Activated naive CD8-positive, alpha-beta T cell treated with anti-CD3 and anti-CD28 coated beads for 36 hours (primary cell): ENCODE results near the gene DENND1A. TPM values are rescaled to one million over a fixed set of nuclear protein-coding genes. Genes with fewer than 3 reads are reported as not detected.
A peak's percentile ranks its signal among the peaks of the same experiment; 100 is the strongest.

Source experiments
- DNase-seq: peaks from one replicate; pipeline ENCODE4 v3.0.0; 2021
- H3K27ac Mint-ChIP-seq: one replicate; pipeline ENCODE4 v1.8.0; 2022; ENCODE audit warnings: mild to moderate bottlenecking, moderate library complexity, mixed read lengths
- H3K27me3 Mint-ChIP-seq: one replicate; pipeline ENCODE4 v1.8.0; 2022; ENCODE audit warnings: mild to moderate bottlenecking, mixed read lengths
- H3K36me3 Mint-ChIP-seq: one replicate; pipeline ENCODE4 v1.8.0; 2021; ENCODE audit warnings: mild to moderate bottlenecking, mixed read lengths
- H3K4me1 Mint-ChIP-seq: one replicate; pipeline ENCODE4 v1.8.0; 2021; ENCODE audit warnings: mixed read lengths
- H3K4me3 Mint-ChIP-seq: one replicate; pipeline ENCODE4 v1.8.0; 2022; ENCODE audit warnings: mild to moderate bottlenecking, moderate library complexity, mixed read lengths
- H3K9me3 Mint-ChIP-seq: one replicate; pipeline ENCODE4 v1.8.0; 2022; ENCODE audit warnings: mixed read lengths
- total RNA-seq, 2 experiments: library from RNA; stranded (reverse); gene quantifications; one replicate each; pipeline ENCODE4 v1.2.3, GENCODE V29; 2021

Gene DENND1A
- total RNA-seq, 2 experiments from 2014 or later = 21.3 to 22.1 TPM

DNA sequence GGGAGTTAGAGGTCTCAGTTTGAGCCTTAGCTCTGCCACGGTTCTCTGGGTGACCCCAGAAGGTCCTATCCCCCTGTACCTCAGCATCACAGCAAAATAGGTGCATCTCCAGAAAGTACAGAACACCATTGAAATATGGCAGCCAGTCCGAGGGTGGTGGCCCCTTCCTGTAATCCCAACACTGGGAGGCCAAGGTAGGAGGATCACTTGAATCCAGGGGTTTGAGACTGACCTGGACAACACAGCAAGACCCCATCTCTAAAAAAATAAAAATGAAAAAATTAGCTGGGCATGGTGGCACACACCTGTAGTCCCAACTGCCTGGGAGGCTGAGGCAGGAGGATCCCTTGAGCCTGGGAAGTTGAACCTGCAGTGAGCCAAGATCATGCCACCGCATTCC is 580.9 kb downstream of the DENND1A start:
- Mint-ChIP-seq H3K27ac (no peak overlapping the region), H3K4me1 (no peaks in the 10 kb centered on the region), H3K36me3 (no peaks in the 10 kb centered on the region), H3K27me3 (peaks cover 10% of the 10 kb centered on the region), H3K9me3 (no peaks in the 10 kb centered on the region), H3K4me3 (no peak overlapping the region)
- no peak for DNase-seq

GRCh38 chr9:123348317-123348992 is 581.5 kb downstream of the DENND1A start:
- H3K27ac Mint-ChIP-seq = no peak overlapping the region
- no peaks in the 10 kb centered on the region for H3K36me3 Mint-ChIP-seq
- H3K27me3 Mint-ChIP-seq = peaks cover 7% of the 10 kb centered on the region
- peaks cover 2% of the 10 kb centered on the region for H3K4me1 Mint-ChIP-seq
- DNase-seq = no peak
- H3K4me3 Mint-ChIP-seq = no peak overlapping the region
- no peaks in the 10 kb centered on the region for H3K9me3 Mint-ChIP-seq

GRCh38 chr9:123347289-123348060 is 582.5 kb downstream of the DENND1A start:
- no peak overlapping the region for H3K27ac Mint-ChIP-seq
- no peak for DNase-seq
- H3K27me3 Mint-ChIP-seq = peaks cover 3% of the 10 kb centered on the region
- H3K4me1 Mint-ChIP-seq = peaks cover 5% of the 10 kb centered on the region
- no peaks in the 10 kb centered on the region for H3K36me3 Mint-ChIP-seq
- H3K9me3 Mint-ChIP-seq = no peaks in the 10 kb centered on the region
- H3K4me3 Mint-ChIP-seq = no peak overlapping the region

DNA sequence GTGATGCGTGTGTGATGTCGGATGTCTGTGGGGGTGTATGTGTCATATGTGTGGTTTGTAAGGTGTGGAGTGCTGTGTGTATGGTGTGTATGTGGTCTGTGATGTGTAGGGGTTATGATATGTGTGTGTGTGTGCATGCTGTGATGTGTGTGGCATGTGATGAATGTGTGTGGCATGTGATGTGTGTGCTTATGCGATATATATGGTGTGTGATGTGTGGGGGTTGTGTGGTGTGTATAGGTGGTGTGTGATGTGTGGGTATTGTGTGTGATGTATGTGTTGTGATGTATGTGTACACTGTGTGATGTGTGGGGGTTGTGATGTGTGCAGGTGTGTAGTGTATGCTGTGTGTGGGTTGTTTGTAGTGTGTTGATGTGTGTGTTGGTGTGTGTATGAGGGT is 583.1 kb downstream of the DENND1A start:
- Mint-ChIP-seq H3K27me3 (peaks cover 3% of the 10 kb centered on the region), H3K4me3 (no peak overlapping the region), H3K4me1 (peaks cover 9% of the 10 kb centered on the region), H3K9me3 (no peaks in the 10 kb centered on the region), H3K36me3 (no peaks in the 10 kb centered on the region), H3K27ac (no peak overlapping the region)
- no peak for DNase-seq

DNA sequence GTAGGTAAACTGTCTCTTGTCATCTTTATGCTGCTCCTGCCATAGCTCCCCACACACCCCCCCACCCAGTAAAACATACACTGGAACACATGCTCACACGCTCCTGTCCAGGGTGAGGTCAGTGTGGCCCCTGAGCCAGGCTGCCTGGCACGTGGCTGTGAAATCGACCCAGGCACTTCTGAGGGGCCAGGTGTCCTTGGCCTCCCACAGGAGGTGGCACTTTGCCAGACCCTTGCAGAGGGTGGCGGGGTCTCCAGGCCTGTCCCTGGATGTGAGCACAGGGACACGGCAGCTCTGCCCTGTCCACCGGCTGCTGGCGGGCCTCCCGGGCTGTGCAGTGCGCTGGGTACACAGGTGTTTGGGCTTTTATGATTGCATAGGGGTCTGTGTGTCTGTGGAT is 583.9 kb downstream of the DENND1A start:
- no peak overlapping the region for H3K4me3 Mint-ChIP-seq
- H3K36me3 Mint-ChIP-seq = no peaks in the 10 kb centered on the region
- H3K4me1 Mint-ChIP-seq = peaks cover 16% of the 10 kb centered on the region
- H3K9me3 Mint-ChIP-seq = no peaks in the 10 kb centered on the region
- DNase-seq = no peak
- H3K27ac Mint-ChIP-seq = no peak overlapping the region
- H3K27me3 Mint-ChIP-seq = peaks cover 3% of the 10 kb centered on the region

- Mint-ChIP-seq H3K4me3 (no peak overlapping the region), H3K36me3 (no peaks in the 10 kb centered on the region), H3K9me3 (no peaks in the 10 kb centered on the region), H3K27ac (no peak overlapping the region), H3K4me1 (peaks cover 20% of the 10 kb centered on the region), H3K27me3 (peaks cover 1% of the 10 kb centered on the region)
- no peak for DNase-seq
Measured at GRCh38 chr9:123345567-123345955, 584.4 kb downstream of the DENND1A start.

DNA sequence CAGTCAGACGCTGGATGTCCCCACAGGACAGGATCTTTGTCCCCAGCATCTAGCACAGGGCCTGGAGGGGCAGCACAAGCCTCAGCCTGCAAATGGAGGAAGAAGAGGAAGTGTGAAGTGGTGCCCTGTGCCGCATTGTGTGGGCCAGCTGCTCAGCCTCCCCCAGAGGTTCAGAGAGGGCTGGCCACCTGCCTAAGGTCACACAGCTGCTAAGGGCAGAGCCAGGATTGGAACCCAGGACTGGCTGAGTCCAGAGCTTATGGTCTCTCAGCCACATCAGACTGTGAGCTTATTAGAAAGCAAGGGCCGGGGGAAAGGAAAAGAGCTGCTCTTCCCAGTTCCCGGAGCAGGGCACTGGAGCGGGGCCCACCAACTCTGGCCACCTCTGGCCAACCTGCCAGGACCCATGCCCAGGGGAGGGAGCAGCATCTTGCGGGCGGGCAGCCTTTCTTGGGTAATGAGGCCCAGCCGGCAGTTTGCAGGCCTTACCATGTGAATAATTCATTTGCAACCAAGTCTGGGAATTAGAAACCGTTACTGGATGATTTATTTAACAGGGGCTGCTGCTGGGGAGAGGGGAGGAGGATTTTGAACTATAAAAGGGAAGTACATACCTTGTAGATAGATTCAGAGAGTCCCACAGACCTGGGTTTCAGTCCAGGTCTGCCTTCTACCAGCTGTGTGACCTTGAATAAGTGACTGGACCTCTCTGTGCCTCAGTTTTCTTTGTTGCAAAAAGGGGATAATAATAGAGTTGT is 585.6 kb downstream of the DENND1A start:
- Mint-ChIP-seq H3K9me3 (no peaks in the 10 kb centered on the region), H3K4me3 (no peak overlapping the region), H3K27ac (no peak overlapping the region), H3K27me3 (no peaks in the 10 kb centered on the region), H3K4me1 (peaks cover 32% of the 10 kb centered on the region), H3K36me3 (no peaks in the 10 kb centered on the region)
- no peak for DNase-seq

- no peak overlapping the region for H3K4me3 Mint-ChIP-seq
- H3K27ac Mint-ChIP-seq = no peak overlapping the region
- peaks cover 37% of the 10 kb centered on the region for H3K4me1 Mint-ChIP-seq
- DNase-seq = no peak
- H3K27me3 Mint-ChIP-seq = no peaks in the 10 kb centered on the region
- no peaks in the 10 kb centered on the region for H3K36me3 Mint-ChIP-seq
- H3K9me3 Mint-ChIP-seq = no peaks in the 10 kb centered on the region
Measured at GRCh38 chr9:123343443-123344191, 586.3 kb downstream of the DENND1A start.

DNA sequence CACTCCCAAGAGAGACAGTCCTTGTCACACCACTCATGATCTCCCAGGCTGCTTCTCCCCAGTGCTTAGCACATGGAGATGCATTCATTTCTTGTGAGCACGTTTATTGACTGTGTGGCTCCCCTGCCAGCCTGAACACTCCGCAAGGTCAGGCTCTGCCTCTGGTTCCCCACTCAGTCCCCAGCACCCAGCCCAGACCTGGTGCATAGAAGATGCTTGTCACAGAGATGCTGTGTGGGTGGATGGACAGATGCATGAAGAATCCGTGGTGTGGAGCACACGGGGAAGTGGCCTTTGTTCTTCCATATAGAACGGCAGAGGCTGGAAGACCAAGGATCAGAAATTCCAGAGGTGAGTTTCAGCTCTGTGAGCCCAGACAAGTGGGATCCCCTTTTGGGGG is 587.7 kb downstream of the DENND1A start:
- H3K27ac Mint-ChIP-seq = no peak overlapping the region
- no peak for DNase-seq
- H3K36me3 Mint-ChIP-seq = no peaks in the 10 kb centered on the region
- no peaks in the 10 kb centered on the region for H3K9me3 Mint-ChIP-seq
- no peak overlapping the region for H3K4me3 Mint-ChIP-seq
- H3K27me3 Mint-ChIP-seq = no peaks in the 10 kb centered on the region
- peaks cover 46% of the 10 kb centered on the region for H3K4me1 Mint-ChIP-seq

GRCh38 chr9:123341816-123342215 is 588.1 kb downstream of the DENND1A start:
- Mint-ChIP-seq H3K36me3 (no peaks in the 10 kb centered on the region), H3K4me3 (no peak overlapping the region), H3K4me1 (peaks cover 50% of the 10 kb centered on the region), H3K27me3 (no peaks in the 10 kb centered on the region), H3K27ac (no peak overlapping the region), H3K9me3 (no peaks in the 10 kb centered on the region)
- DNase-seq = no peak

DNA sequence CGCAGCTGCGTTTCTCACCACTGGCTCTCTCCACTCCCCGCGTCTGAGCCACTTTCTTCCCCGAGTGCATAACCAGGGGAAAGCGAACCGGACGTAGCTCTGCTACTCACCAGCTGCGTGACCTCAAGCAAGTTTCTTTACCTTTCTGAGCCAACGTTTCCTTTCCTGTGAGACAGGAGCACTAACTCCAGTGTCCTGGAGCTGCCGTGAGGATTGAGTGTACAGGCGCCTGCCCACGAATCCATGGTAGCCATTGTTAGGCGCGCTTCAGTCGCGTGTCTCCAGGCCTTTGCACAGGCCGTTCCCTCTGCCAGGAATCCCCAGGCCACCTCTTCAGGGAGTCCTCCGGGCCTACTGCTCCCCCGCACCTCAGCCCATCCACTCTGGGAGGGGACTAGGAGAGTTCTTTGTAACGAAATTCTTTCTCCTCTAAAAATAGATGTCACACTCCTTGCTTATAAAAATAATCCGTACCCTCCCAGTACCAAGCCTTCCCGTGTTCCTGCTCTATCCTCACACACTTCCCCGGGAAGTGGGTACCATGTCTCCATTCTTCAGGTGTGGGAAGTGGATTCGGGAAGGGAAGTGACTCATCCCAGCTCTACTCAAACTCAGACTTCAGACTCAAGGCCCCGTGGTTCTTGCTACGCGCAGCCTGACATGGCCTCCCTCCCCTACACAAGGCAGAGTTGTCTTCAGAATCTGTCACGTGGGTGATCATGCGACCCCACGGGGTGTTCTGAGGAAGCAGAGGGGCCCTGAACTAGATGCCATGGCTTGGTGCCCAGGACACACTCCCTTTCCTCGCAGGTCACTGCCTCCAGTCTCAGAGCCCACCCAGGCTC is 590.0 kb downstream of the DENND1A start:
- DNase-seq = peak; percentile 78
- no peaks in the 10 kb centered on the region for H3K9me3 Mint-ChIP-seq
- H3K27ac Mint-ChIP-seq = peak overlapping the region; percentile 99
- no peaks in the 10 kb centered on the region for H3K36me3 Mint-ChIP-seq
- H3K4me1 Mint-ChIP-seq = peaks cover 50% of the 10 kb centered on the region
- H3K4me3 Mint-ChIP-seq = peak overlapping the region; percentile 77
- no peaks in the 10 kb centered on the region for H3K27me3 Mint-ChIP-seq

DNA sequence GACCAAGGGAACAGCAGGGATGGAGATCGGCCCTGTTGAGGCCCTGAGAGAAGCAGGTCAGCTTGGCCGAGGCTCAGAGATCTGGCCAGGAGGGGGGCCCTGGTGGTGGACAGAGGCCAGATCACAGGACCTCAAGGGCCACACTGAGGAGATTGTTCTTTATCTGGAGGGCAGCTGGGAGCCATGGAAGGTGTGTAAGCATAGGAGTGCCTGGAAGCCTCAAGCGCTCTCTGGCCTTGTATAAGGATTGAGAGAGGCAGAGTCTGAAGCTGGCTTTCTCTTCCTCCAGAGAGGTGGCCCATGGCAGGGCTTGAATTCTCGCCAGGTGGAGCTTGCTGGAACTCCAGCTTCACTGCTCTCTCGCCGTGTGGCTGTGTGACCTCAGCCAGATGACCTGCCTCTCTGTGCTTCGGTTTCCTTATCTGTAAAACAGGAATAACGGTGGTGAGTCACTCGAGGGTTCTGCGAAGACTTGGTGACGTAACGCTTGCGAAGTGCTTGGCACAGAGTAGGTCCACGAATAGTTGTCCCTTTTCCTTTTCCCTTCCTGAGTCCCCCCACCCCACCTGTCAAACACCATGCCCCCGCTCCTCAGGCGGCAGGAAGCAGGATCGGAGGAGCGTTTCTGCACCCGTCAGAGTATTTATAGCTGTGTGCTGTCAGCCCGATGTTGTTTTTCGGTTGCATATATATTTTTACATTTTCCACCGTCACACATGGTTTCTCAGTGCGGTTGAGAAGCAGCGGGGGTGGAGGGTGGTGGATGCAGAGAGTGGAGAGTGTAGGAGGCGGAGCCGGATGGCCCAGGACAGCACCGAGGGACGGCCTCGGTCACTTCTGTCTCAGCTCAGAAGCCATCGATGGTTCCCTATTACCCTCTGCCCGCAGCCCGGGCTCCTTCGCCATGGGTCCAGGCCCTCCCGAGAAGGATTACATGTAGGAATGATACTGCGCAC is 590.9 kb downstream of the DENND1A start:
- peaks cover 52% of the 10 kb centered on the region for H3K4me1 Mint-ChIP-seq
- peak overlapping the region; percentile 99 for H3K27ac Mint-ChIP-seq
- no peaks in the 10 kb centered on the region for H3K36me3 Mint-ChIP-seq
- H3K27me3 Mint-ChIP-seq = no peaks in the 10 kb centered on the region
- peak overlapping the region; percentile 77 for H3K4me3 Mint-ChIP-seq
- H3K9me3 Mint-ChIP-seq = no peaks in the 10 kb centered on the region
- peak; percentile 84 for DNase-seq

DNA sequence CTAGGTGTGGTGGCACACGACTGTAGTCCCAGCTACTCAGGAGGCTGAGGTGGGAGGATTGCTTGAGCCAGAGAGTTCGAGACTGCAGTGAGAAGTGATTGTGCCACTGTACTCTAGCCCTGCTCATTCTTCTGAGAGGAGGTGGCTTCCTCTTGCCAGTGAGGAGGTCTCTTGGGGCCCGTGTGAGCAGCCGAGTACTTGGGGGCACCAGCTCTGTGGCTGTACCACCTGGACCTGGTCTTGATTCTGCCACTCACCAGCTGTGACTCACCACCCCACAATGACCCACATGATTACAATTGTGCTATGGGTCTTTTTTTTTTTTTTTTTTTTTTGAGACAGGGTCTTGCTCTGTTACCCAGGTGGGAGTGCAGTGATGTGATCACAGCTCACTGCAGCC is 592.0 kb downstream of the DENND1A start:
- no peaks in the 10 kb centered on the region for H3K27me3 Mint-ChIP-seq
- DNase-seq = no peak
- peak overlapping the region; percentile 99 for H3K27ac Mint-ChIP-seq
- H3K4me3 Mint-ChIP-seq = no peak overlapping the region
- H3K4me1 Mint-ChIP-seq = peaks cover 49% of the 10 kb centered on the region
- H3K36me3 Mint-ChIP-seq = no peaks in the 10 kb centered on the region
- no peaks in the 10 kb centered on the region for H3K9me3 Mint-ChIP-seq
